ENCODE results near the gene TMEM214. TPM values are rescaled to one million over a fixed set of nuclear protein-coding genes. Genes with fewer than 3 reads are reported as not detected.
A peak's percentile ranks its signal among the peaks of the same experiment; 100 is the strongest.

TMEM214 gene
- total and polyA plus RNA-seq, 2 of the 8 experiments (the other 6 are each of a cell fraction or from before 2014, with no cell fraction given) = 49.7 to 71.0 TPM

DNA sequence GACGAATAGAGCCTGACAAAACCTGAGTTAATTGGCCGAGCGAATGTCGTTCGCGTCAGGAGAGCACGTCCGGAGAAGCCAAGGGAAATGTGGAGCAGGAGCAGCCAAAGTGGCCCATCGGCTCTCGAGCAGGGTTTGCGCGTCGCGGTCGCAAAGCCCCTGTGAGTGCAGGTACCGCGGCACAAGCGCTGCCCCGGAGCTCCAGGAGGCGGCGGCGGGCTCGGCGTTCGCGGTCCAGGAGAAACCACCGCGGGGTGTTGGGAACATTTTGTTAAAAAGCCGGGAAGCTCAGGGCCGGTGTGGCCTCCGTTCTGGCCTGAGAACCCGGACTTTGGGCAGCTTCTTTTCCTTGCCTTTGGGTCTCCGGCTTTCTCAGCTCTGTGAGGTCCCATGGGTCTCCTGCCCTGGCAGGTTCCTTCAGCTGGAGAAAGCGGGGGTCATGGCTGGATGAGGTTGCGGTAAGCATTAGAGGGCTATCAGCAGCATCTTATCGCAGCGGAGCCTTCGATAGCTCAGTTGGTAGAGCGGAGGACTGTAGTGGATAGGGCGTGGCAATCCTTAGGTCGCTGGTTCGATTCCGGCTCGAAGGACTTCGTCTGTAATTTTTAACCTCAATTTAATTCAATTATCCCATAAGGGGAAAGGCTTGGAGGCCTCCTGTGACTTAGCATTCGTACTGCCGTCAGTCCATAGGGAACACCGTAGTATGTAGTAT lies 17.7 kb downstream of the TMEM214 start (continued):
- TF ChIP-seq KDM1A (IDR thresholded peaks at IDR 0.05; ENCODE audit: borderline replicate concordance, low read length) (no peak), ASH2L (IDR thresholded peaks at IDR 0.05; ENCODE audit: low read length) (peak; percentile 94), CHD1 (IDR thresholded peaks at IDR 0.05; ENCODE audit: low read depth, low read length) (0 out of 2 replicates have a peak, but pooled peaks have one; percentile 3), TAF1 (IDR thresholded peaks at IDR 0.05; ENCODE audit: low read depth, low read length) (0 out of 2 replicates have a peak, but pooled peaks have one; percentile 27), SRF (IDR thresholded peaks at IDR 0.05; ENCODE audit: low read depth, low read length) (no peak), ZNF274 (IDR thresholded peaks at IDR 0.05; ENCODE audit: borderline replicate concordance, extremely low read depth, low read length) (no peak), HDAC6 (IDR thresholded peaks at IDR 0.05; ENCODE audit: low read depth, low read length) (peak; percentile 28), SP4 (IDR thresholded peaks at IDR 0.05; ENCODE audit: low read length) (no peak), BCL11A (IDR thresholded peaks at IDR 0.05; ENCODE audit: low read depth in 2 of 2, low read length in 2 of 2) (no peak), KDM4A (IDR thresholded peaks at IDR 0.05; ENCODE audit: low read depth, low read length, severe bottlenecking) (peak; percentile 48), RBBP5 (IDR thresholded peaks at IDR 0.05; ENCODE audit: borderline replicate concordance, low read depth, low read length) (peak; percentile 100), RAD21 (IDR thresholded peaks at IDR 0.05 in 1 of 2, conservative IDR thresholded peaks at IDR 0.05 in 1 of 2; ENCODE audit: low read depth in 2 of 2, low read length in 2 of 2) (no peak; a peak in 1 of 4 replicates)
- TF ChIP-seq, protein P1, sequence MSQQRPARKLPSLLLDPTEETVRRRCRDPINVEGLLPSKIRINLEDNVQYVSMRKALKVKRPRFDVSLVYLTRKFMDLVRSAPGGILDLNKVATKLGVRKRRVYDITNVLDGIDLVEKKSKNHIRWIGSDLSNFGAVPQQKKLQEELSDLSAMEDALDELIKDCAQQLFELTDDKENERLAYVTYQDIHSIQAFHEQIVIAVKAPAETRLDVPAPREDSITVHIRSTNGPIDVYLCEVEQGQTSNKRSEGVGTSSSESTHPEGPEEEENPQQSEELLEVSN (IDR thresholded peaks at IDR 0.05) = 0 out of 2 replicates have a peak, but pooled peaks have one; percentile 53

All from H1 (cell line).